H9 (cell line): Measurements from ENCODE around the gene PACC1. TPM values are rescaled to one million over a fixed set of nuclear protein-coding genes. Genes with fewer than 3 reads are reported as not detected.

Source experiments
- DNase-seq: peaks from one replicate; pipeline ENCODE4 v3.0.0-alpha.2; 2017
- H2AFZ ChIP-seq: one replicate; pipeline ENCODE4 v1.6.1; 2013; ENCODE audit warnings: mild to moderate bottlenecking, low read length, control low read depth, moderate library complexity
- H2AK5ac ChIP-seq: 2 replicates; pipeline ENCODE4 v1.6.1; 2013; ENCODE audit warnings: low read length, control low read depth, mixed read lengths; ENCODE audit not compliant: insufficient read length
- H2BK120ac ChIP-seq: one replicate; pipeline ENCODE4 v1.6.1; 2013; ENCODE audit warnings: low read depth, mild to moderate bottlenecking, low read length, control low read depth, inconsistent platforms; ENCODE audit not compliant: poor library complexity, severe bottlenecking
- H2BK12ac ChIP-seq: 2 replicates; pipeline ENCODE4 v1.6.1; 2013; ENCODE audit warnings: low read length, control low read depth, mixed read lengths, low read depth; ENCODE audit not compliant: insufficient read length
- H2BK15ac ChIP-seq: 2 replicates; pipeline ENCODE4 v1.6.1; 2013; ENCODE audit warnings: low read depth, low read length, control low read depth
- H2BK20ac ChIP-seq: one replicate; pipeline ENCODE4 v1.6.1; 2013; ENCODE audit warnings: low read depth, mild to moderate bottlenecking, low read length, control low read depth, inconsistent platforms; ENCODE audit not compliant: poor library complexity, severe bottlenecking
- H2BK5ac ChIP-seq: 2 replicates; pipeline ENCODE4 v1.6.1; 2013; ENCODE audit warnings: low read length, control low read depth, mixed read lengths; ENCODE audit not compliant: insufficient read length
- H3K14ac ChIP-seq: 2 replicates; pipeline ENCODE4 v1.6.1; 2013; ENCODE audit warnings: low read length, control low read depth; ENCODE audit not compliant: insufficient read depth
- H3K18ac ChIP-seq: 2 replicates; pipeline ENCODE4 v1.6.1; 2013; ENCODE audit warnings: low read depth, mild to moderate bottlenecking, mixed read lengths, low read length, control low read depth; ENCODE audit not compliant: insufficient read length
- H3K23ac ChIP-seq: 2 replicates; pipeline ENCODE4 v1.6.1; 2013; ENCODE audit warnings: low read length, control low read depth, mixed read lengths, low read depth; ENCODE audit not compliant: insufficient read length
- H3K23me2 ChIP-seq: 2 replicates; pipeline ENCODE4 v1.6.1; 2013; ENCODE audit warnings: low read depth, mild to moderate bottlenecking, mixed read lengths, low read length, control low read depth; ENCODE audit not compliant: insufficient read length, poor library complexity, severe bottlenecking
- H3K27ac ChIP-seq: 2 replicates; pipeline ENCODE4 v1.5.1; 2013; ENCODE audit warnings: low read length, control low read depth, mixed read lengths, low read depth; ENCODE audit not compliant: insufficient read length
- H3K27me3 ChIP-seq: 2 replicates; pipeline ENCODE4 v1.6.1; 2013; ENCODE audit warnings: low read length, control low read depth, inconsistent platforms; ENCODE audit not compliant: insufficient read depth
- H3K4ac ChIP-seq: 2 replicates; pipeline ENCODE4 v1.6.1; 2013; ENCODE audit warnings: low read depth, mild to moderate bottlenecking, control low read depth, inconsistent platforms, low read length, moderate library complexity
- H3K4me1 ChIP-seq: 2 replicates; pipeline ENCODE4 v1.6.1; 2013; ENCODE audit warnings: low read length, control low read depth, inconsistent platforms; ENCODE audit not compliant: insufficient read depth
- H3K4me2 ChIP-seq: 2 replicates; pipeline ENCODE4 v1.6.1; 2013; ENCODE audit warnings: low read length, control low read depth, mixed read lengths; ENCODE audit not compliant: insufficient read length, insufficient read depth
- H3K56ac ChIP-seq: 2 replicates; pipeline ENCODE4 v1.6.1; 2013; ENCODE audit warnings: low read depth, mild to moderate bottlenecking, mixed read lengths, low read length, control low read depth; ENCODE audit not compliant: insufficient read length
- H3K79me1 ChIP-seq: 2 replicates; pipeline ENCODE4 v1.6.1; 2013; ENCODE audit warnings: low read depth, mild to moderate bottlenecking, moderate library complexity, low read length, control low read depth, inconsistent platforms; ENCODE audit not compliant: insufficient read depth, poor library complexity, severe bottlenecking
- H3K79me2 ChIP-seq: 2 replicates; pipeline ENCODE4 v1.6.1; 2013; ENCODE audit warnings: low read length, control low read depth, inconsistent platforms; ENCODE audit not compliant: insufficient read depth
- H3K9ac ChIP-seq: 2 replicates; pipeline ENCODE4 v1.6.1; 2013; ENCODE audit warnings: low read length, control low read depth, mixed read lengths; ENCODE audit not compliant: insufficient read length; ENCODE audit errors: extremely low read depth
- H3K9me3 ChIP-seq: one replicate; pipeline ENCODE4 v1.6.1; 2013; ENCODE audit warnings: low read depth, low read length, inconsistent platforms; ENCODE audit not compliant: control insufficient read depth
- H3T11ph ChIP-seq: one replicate; pipeline ENCODE4 v1.6.1; 2013; ENCODE audit warnings: mild to moderate bottlenecking, low read length, control low read depth, inconsistent platforms
- H4K20me1 ChIP-seq: one replicate; pipeline ENCODE4 v1.6.1; 2013; ENCODE audit not compliant: control insufficient read depth, insufficient read length, insufficient read depth
- H4K5ac ChIP-seq: 2 replicates; pipeline ENCODE4 v1.6.1; 2013; ENCODE audit warnings: low read depth, mild to moderate bottlenecking, mixed read lengths, low read length, control low read depth; ENCODE audit not compliant: insufficient read length
- H4K8ac ChIP-seq: replicated peaks from 2 replicates; pipeline ENCODE4 v1.6.1; 2013; ENCODE audit warnings: low read length, control low read depth, mixed read lengths, low read depth; ENCODE audit not compliant: insufficient read length
- H4K91ac ChIP-seq: 2 replicates; pipeline ENCODE4 v1.6.1; 2013; ENCODE audit warnings: low read depth, mild to moderate bottlenecking, moderate library complexity, mixed read lengths, low read length, control low read depth; ENCODE audit not compliant: insufficient read length
- H3K27ac Mint-ChIP-seq, 3 experiments: 2 replicates in 2 of 3; 3 replicates in 1 of 3; pipeline ENCODE4 v1.8.0; 2020 to 2021; ENCODE audit warnings: mixed read lengths in 3 of 3, mild to moderate bottlenecking in 1 of 3, moderate library complexity in 1 of 3
- H3K27me3 Mint-ChIP-seq: 2 replicates; pipeline ENCODE4 v1.8.0; 2021; ENCODE audit warnings: low read depth, mild to moderate bottlenecking, moderate library complexity, mixed read lengths
- H3K36me3 Mint-ChIP-seq, 3 experiments: 2 replicates in 2 of 3; 3 replicates in 1 of 3; pipeline ENCODE4 v1.8.0; 2020 to 2021; ENCODE audit warnings: low read depth in 3 of 3, mixed read lengths in 3 of 3; ENCODE audit not compliant: insufficient read depth in 1 of 3
- H3K4me1 Mint-ChIP-seq, 2 experiments: 2 replicates each; pipeline ENCODE4 v1.8.0; 2020; ENCODE audit warnings: mixed read lengths in 2 of 2
- H3K4me3 Mint-ChIP-seq, 2 experiments: 2 replicates in 1 of 2; 3 replicates in 1 of 2; pipeline ENCODE4 v1.8.0; 2020 to 2021; ENCODE audit warnings: mild to moderate bottlenecking in 2 of 2, mixed read lengths in 2 of 2, moderate library complexity in 1 of 2
- H3K9me3 Mint-ChIP-seq, 2 experiments: 2 replicates in 1 of 2; 3 replicates in 1 of 2; pipeline ENCODE4 v1.8.0; 2020; ENCODE audit warnings: mild to moderate bottlenecking in 2 of 2, mixed read lengths in 2 of 2, moderate library complexity in 1 of 2
- CTCF ChIP-seq: fragments of 200-600 bp; sonication (generic); conservative IDR thresholded peaks from 3 replicates; pipeline ENCODE4 v1.8.0; 2021; ENCODE audit warnings: antibody characterized with exemption, mild to moderate bottlenecking
- WGBS: extraction: QIAGEN DNeasy Blood & Tissue Kit; methylation state at CpG from one replicate; pipeline ENCODE4 v1.1.7; 2013; ENCODE audit warnings: missing lambda C conversion rate, low lambda C conversion rate, mixed read lengths; ENCODE audit not compliant: insufficient read length; ENCODE audit errors: extremely low coverage; 5-methylcytosine and 5-hydroxymethylcytosine counted together
- total RNA-seq: library from RNA; stranded (reverse); gene quantifications from 2 replicates; pipeline ENCODE4 v1.2.1, GENCODE V29; 2021

PACC1 gene
- total RNA-seq, 1 experiment from 2014 or later: 10.9 TPM

- Histone ChIP-seq H3T11ph (no peak overlapping the region), H3K23ac (no peak overlapping the region), H4K91ac (no peak overlapping the region), H2AK5ac (no peak overlapping the region), H3K4me2 (no peak overlapping the region), H3K9ac (no peak overlapping the region), H3K27ac (no peak overlapping the region), H3K56ac (no peak overlapping the region), H3K23me2 (no peaks in the 10 kb centered on the region), H3K4me1 (no peaks in the 10 kb centered on the region), H3K18ac (no peak overlapping the region), H3K79me2 (no peaks in the 10 kb centered on the region), H3K9me3 (no peaks in the 10 kb centered on the region), H4K20me1 (no peaks in the 10 kb centered on the region), H2BK12ac (no peak overlapping the region), H4K5ac (no peak overlapping the region), H3K27me3 (no peaks in the 10 kb centered on the region), H3K79me1 (no peaks in the 10 kb centered on the region), H2BK120ac (no peak overlapping the region), H3K14ac (no peak overlapping the region), H2BK15ac (no peak overlapping the region), H4K8ac (no peak overlapping the region), H2AFZ (no peak overlapping the region), H2BK20ac (no peak overlapping the region), H3K4ac (no peak overlapping the region), H2BK5ac (no peak overlapping the region)
- H3K4me1 Mint-ChIP-seq: peaks cover 13 to 20% of the 10 kb centered on the region in 2 experiments
- peak; percentile 90 for TF ChIP-seq CTCF
- peaks cover 3 to 4% of the 10 kb centered on the region in 2 experiments; a peak in 3 of 5 replicates for H3K9me3 Mint-ChIP-seq
- H3K27ac Mint-ChIP-seq: no peak overlapping the region
- H3K4me3 Mint-ChIP-seq: no peak overlapping the region
- no peaks in the 10 kb centered on the region; a peak in 1 of 7 replicates for H3K36me3 Mint-ChIP-seq
- no peaks in the 10 kb centered on the region; the same call in 1 of the 2 replicates for H3K27me3 Mint-ChIP-seq
- WGBS: no CpG with 5 or more reads among the region's 8 CpGs
- peak; percentile 86 for DNase-seq
These were observed 43.2 kb upstream of the PACC1 start for GRCh38 chr1:212457740-212458338.
